Heart right ventricle (tissue), 16 donors: ENCODE results near the gene SIK1. TPM values are rescaled to one million over a fixed set of nuclear protein-coding genes. Genes with fewer than 3 reads are reported as not detected.
"Not testable (repeated sequence)": the region's sequence is repeated elsewhere in the genome, so short reads cannot be mapped to it uniquely, and the experiment has no call there.

ENCODE experiments used
- ATAC-seq, 8 donors: fragments of 200-7000 bp; cut with Tn5 transposase; one replicate each; pipeline ENCODE4 v1.9.1; 2020; ENCODE audit warnings: mild to moderate bottlenecking in 8 of 8, moderate library complexity in 8 of 8, moderate number of reproducible peaks in 1 of 8
- DNase-seq, 2 donors: peaks; one replicate each; pipeline ENCODE4 v3.0.0-alpha.2; 2020
- H3K27ac ChIP-seq, 10 donors: fragments of 200-600 bp; sonication (generic) in 2 of 10; one replicate each; pipeline versions ENCODE4 v1.5.0 to v1.8.0; 2020 to 2022; ENCODE audit warnings: mild to moderate bottlenecking in 3 of 10
- H3K27me3 ChIP-seq, 7 donors: fragments of 200-600 bp; one replicate each; pipeline ENCODE4 v1.8.0; 2021 to 2022; ENCODE audit warnings: mild to moderate bottlenecking in 2 of 7
- H3K36me3 ChIP-seq, 9 donors: fragments of 200-600 bp; sonication (generic) in 1 of 9; one replicate each; pipeline versions ENCODE4 v1.5.0 to v1.8.0; 2020 to 2022; ENCODE audit warnings: mild to moderate bottlenecking in 2 of 9
- H3K4me1 ChIP-seq, 9 donors: fragments of 200-600 bp; sonication (generic) in 1 of 9; one replicate each; pipeline versions ENCODE4 v1.5.0 to v1.8.0; 2020 to 2022; ENCODE audit warnings: mild to moderate bottlenecking in 4 of 9
- H3K4me3 ChIP-seq, 10 donors: fragments of 200-600 bp; sonication (generic) in 2 of 10; one replicate each; pipeline versions ENCODE4 v1.5.0 to v1.8.0; 2020 to 2022; ENCODE audit warnings: mild to moderate bottlenecking in 7 of 10, moderate library complexity in 2 of 10
- H3K9me3 ChIP-seq, 11 donors: fragments of 200-600 bp in 10 of 11; sonication (generic) in 2 of 11; one replicate each; pipeline versions ENCODE4 v1.5.0 to v1.8.0; 2013 to 2022; ENCODE audit warnings: mild to moderate bottlenecking in 2 of 11, control low read depth in 1 of 11, moderate library complexity in 1 of 11
- WGBS, 2 donors: extraction: QIAGEN DNeasy Blood & Tissue Kit; methylation state at CpG; one replicate each; pipeline ENCODE4 v1.1.7; 2013; ENCODE audit warnings: inconsistent platforms in 1 of 2; 5-methylcytosine and 5-hydroxymethylcytosine counted together
- intact Hi-C, 10 donors: fragments of 100-400 bp; cut with DNase I; formaldehyde crosslinking; loops; one replicate each; pipeline versions ENCODE4 v1.11.1 to v1.14.2; 2022
- polyA plus RNA-seq, 2 donors: library from polyadenylated mRNA; stranded (reverse); fragments of 200-250 nt; gene quantifications; one replicate each; pipeline ENCODE4 v1.2.3, GENCODE V29; 2013
- total RNA-seq, 10 donors: library from RNA; stranded (reverse); fragmentation: NEBNext Ultra II Directional in 3 of 10; extraction: Animal tissue kit (Norgen Biotek cat#: 25700) in 3 of 10; gene quantifications; one replicate each; pipeline versions ENCODE4 v1.2.1 to v1.2.4, GENCODE V29; 2021 to 2023
- donor health status: Arrhythmogenic right ventricular cardiomyopathy.
- donor health status: ischemic (EF 13 %, LVEDD 7.1; RV severe dilation, severe dysfunction).
- donor health status: healthy with polysubstance abuse.
- donor health status: DM: no; HTN: yes; CAD: no.
- donor health status: DM: no; HTN: no; CAD: no.
- donor health status: ischemic (EF 25% LVEDD 6.9; RV normal size, moderate dysfunction).
- donor health status: ischemic (EF 25% LVEDD 5.7; RV mildly dilated, moderate dysfunction).
- donor health status: healthy.
- donor health status: DM: yes; HTN: yes; CAD: no.
- donor health status: Ischemic cardiomyopathy.
- donor health status: ischemic (EF 35%, LVEDD 5.7; RV mildly dilated, moderate dysfunction).
- donor health status: nonischemic (EF 11% LVEDD 7.7; RV severe dilation, severe dysfunction).
- donor health status: DM: yes; HTN: yes; CAD: no.
- donor health status: PGD.
- donor health status: ischemic (EF 29% LVEDD 5.4; RV normal size, mild dysfunction).
- donor health status: nonischemic (EF 23%, LVEDD 6.1; RV moderate dilation, normal function).

SIK1 gene
- total and polyA plus RNA-seq, 12 donors: 3.1 to 109 (median 16.4) TPM

DNA sequence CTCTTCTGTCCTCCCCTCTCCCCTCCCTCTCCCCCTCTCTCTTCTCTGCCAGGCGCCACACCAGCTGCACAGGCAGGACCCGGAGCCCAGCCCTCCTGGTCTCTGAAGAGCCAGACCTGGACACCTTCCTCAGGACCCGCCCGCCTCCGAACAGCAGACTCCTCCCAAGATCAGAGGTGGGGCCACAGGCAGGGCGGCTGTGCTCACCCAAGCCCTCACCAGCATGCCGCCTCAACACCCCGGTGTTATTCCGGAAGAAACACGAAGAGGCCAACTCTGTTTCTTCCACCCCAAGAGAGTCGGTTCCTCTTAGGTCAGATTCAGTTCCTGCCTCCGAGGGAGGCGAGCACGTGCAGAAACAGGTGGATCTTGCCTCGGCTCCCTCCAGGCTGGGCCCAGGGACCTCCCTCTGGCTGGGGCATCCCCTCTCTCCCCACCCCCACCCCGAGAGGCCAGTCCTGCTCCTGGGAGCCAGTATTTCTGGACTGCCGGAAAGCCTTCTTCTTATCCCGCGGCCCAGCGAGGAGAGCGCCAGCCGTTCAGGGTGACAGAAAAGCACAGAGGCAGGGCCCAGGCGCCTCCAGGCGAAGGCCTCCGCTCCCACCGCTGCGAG lies 16.4 kb downstream of the SIK1 start:
- peak in 2 of 8 donors; percentile 17 for ATAC-seq
- H3K4me3 ChIP-seq, H3K4me1 ChIP-seq, intact Hi-C loops, H3K9me3 ChIP-seq, DNase-seq, H3K36me3 ChIP-seq, H3K27ac ChIP-seq, H3K27me3 ChIP-seq: not testable (repeated sequence)
- 100% methylated on average over 3 of the region's 27 CpGs; no CpG with 5 or more reads in 1 of the 2 donors for WGBS, 2 donors

- H3K9me3 ChIP-seq, H3K4me1 ChIP-seq, intact Hi-C loops, H3K27me3 ChIP-seq, DNase-seq, ATAC-seq, H3K27ac ChIP-seq, H3K4me3 ChIP-seq, H3K36me3 ChIP-seq: not testable (repeated sequence)
- no CpG with 5 or more reads among the region's 13 CpGs for WGBS, 2 donors
These were observed 19.8 kb downstream of the SIK1 start for GRCh38 chr21:43407139-43407538.

GRCh38 chr21:43404450-43404849 lies 22.5 kb downstream of the SIK1 start:
- no CpG with 5 or more reads among the region's 14 CpGs for WGBS, 2 donors
- H3K9me3 ChIP-seq, H3K27me3 ChIP-seq, H3K36me3 ChIP-seq, intact Hi-C loops, H3K27ac ChIP-seq, H3K4me1 ChIP-seq, DNase-seq, H3K4me3 ChIP-seq, ATAC-seq: not testable (repeated sequence)

- H3K36me3 ChIP-seq, H3K4me1 ChIP-seq, H3K27me3 ChIP-seq, intact Hi-C loops, ATAC-seq, H3K4me3 ChIP-seq, DNase-seq, H3K27ac ChIP-seq, H3K9me3 ChIP-seq: not testable (repeated sequence)
- 88 to 100% methylated on average over 1 to 5 of the region's 22 CpGs for WGBS, 2 donors
These were observed 23.1 kb downstream of the SIK1 start for GRCh38 chr21:43403651-43404430.

DNA sequence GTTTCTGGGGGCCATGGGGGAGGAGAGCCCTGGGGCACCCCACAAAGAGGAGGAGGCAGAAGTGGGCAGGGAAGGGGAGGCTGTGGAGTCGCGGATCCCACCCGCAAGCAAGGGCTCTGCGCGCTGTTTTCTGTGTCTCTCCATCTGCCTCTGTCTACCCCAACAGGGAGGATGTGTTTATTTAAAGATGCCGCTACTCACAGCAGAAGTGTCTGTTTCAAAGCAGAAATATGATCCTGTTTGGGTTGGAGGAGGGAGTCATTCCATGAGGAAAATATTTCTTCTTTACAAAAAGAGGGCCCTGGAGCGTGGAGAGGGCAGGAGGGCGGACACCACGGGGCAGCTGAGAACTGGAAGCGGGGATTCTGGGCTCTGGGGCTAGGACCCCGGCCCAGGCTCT lies 25.8 kb downstream of the SIK1 start:
- no CpG with 5 or more reads among the region's 11 CpGs for WGBS, 2 donors
- ATAC-seq: not testable (repeated sequence)

DNA sequence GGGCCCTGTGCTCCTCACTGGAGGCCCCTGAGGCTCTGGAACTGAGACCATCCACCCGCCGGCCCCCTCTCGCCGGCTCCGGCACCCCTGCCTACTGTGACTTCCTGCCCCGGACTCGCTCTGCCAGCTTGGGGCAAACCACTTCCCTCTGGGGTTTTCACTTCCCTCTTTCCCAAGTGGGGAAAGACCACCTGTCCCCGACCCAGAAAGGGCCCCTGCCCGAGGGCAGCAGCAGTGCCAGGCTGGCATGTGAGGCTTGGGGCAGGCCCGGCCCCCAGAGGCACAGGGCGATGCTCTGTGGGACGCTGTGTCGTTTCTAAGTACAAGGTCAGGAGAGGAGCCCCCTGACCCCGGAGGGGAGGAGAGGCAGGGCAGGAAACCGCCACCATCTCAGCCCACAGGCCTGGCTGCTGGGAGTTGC lies 27.3 kb downstream of the SIK1 start:
- intact Hi-C loops, H3K27me3 ChIP-seq: not testable (repeated sequence)
- ATAC-seq: peak in 7 of 8 donors; percentile 20 to 79 (median 50)

More for the DNA sequence above, 25.8 kb downstream of the SIK1 start:
- H3K27me3 ChIP-seq, DNase-seq, H3K4me3 ChIP-seq, H3K4me1 ChIP-seq, H3K9me3 ChIP-seq, H3K27ac ChIP-seq, intact Hi-C loops, H3K36me3 ChIP-seq: not testable (repeated sequence)

GRCh38 chr21:43399136-43399535 lies 27.8 kb downstream of the SIK1 start:
- intact Hi-C loops, H3K4me1 ChIP-seq, DNase-seq, H3K4me3 ChIP-seq, H3K27me3 ChIP-seq, H3K36me3 ChIP-seq, H3K9me3 ChIP-seq, H3K27ac ChIP-seq: not testable (repeated sequence)
- no CpG with 5 or more reads among the region's 28 CpGs for WGBS, 2 donors
- peak in 3 of 8 donors; percentile 18 to 39 (median 21) for ATAC-seq

More for the DNA sequence above, 27.3 kb downstream of the SIK1 start:
- H3K36me3 ChIP-seq, H3K4me3 ChIP-seq, H3K9me3 ChIP-seq, DNase-seq, H3K27ac ChIP-seq, H3K4me1 ChIP-seq: not testable (repeated sequence)
- no CpG with 5 or more reads among the region's 15 CpGs for WGBS, 2 donors

DNA sequence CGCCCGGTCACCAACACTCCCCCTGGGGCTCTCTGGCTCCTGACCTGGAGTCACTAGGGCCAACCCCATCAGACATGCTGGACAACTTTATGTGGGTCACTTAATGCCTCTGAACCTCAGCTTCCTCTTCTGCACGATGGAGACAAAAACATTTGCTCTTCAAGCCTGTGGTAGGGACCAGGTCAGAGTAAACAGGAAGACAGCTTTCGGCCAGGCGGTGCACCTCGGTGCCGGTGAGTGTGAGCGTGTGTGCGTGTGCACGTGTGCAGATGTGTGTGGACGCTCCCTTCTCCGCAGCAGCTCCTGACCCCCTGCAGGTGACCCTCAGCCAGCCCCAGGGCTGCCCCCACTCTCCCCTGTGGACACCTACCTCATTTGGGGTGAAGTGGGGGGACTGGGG lies 28.4 kb downstream of the SIK1 start:
- H3K4me3 ChIP-seq, DNase-seq, H3K9me3 ChIP-seq, H3K27ac ChIP-seq, H3K4me1 ChIP-seq, H3K36me3 ChIP-seq, H3K27me3 ChIP-seq, ATAC-seq, intact Hi-C loops: not testable (repeated sequence)
- WGBS, 2 donors: no CpG with 5 or more reads among the region's 12 CpGs

DNA sequence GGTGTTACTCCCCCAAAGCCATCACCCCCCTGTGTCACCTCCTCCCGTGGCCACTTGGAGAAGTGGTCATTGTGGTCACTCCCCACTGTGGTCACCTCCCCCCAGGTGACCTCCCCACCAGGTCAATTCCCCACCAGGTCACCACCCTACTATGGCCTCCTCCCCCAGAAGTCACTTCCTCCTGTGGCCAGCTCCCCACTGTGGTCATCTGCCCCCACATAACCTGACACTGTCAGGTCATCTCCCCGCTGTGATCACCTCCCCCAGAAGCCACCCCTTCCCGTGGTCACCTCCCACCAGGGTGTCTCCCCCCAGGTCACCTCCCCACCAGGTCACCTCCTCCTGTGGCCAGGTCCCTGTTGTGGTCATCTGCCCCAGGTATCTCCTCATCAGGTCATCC lies 28.9 kb downstream of the SIK1 start:
- H3K36me3 ChIP-seq, DNase-seq, H3K4me1 ChIP-seq, H3K27ac ChIP-seq, H3K27me3 ChIP-seq, intact Hi-C loops, H3K4me3 ChIP-seq, ATAC-seq, H3K9me3 ChIP-seq: not testable (repeated sequence)
- WGBS, 2 donors: no CpG with 5 or more reads among the region's 3 CpGs

DNA sequence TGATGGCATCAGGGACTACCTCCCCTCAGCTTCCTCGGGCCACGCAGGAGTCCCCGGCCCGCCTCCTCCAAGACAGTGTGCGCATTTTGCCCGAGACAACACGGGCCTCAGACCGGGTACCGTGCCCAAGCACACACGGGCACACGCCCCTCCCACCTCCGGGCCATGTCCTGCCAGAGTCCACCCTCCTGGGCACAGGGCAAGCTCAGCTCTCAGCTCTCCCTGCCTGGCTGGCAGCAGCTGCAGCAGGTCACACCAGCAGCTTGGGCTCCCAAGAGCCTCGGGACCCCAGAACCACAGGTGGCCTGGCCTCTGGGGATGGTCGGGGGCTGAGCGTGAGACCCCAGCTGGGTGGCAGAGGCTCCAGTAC lies 29.5 kb downstream of the SIK1 start:
- DNase-seq, intact Hi-C loops, H3K4me3 ChIP-seq, H3K36me3 ChIP-seq, H3K9me3 ChIP-seq, H3K27me3 ChIP-seq, H3K4me1 ChIP-seq, ATAC-seq, H3K27ac ChIP-seq: not testable (repeated sequence)
- no CpG with 5 or more reads among the region's 15 CpGs for WGBS, 2 donors

GRCh38 chr21:43396788-43397438 lies 30.0 kb downstream of the SIK1 start:
- H3K4me1 ChIP-seq, H3K36me3 ChIP-seq, H3K4me3 ChIP-seq, H3K9me3 ChIP-seq, H3K27ac ChIP-seq, H3K27me3 ChIP-seq, intact Hi-C loops, DNase-seq, ATAC-seq: not testable (repeated sequence)
- WGBS, 2 donors: no CpG with 5 or more reads among the region's 27 CpGs
